Stomach (tissue), 4 donors: ENCODE results near the gene IGF2BP3.

ENCODE experiments used
- CTCF ChIP-seq, 7 experiments: fragments of 450-650 bp in 4 of 7; fragments of 200-600 bp in 3 of 7; sonication (generic) in 3 of 7; IDR thresholded peaks; one replicate each; pipeline ENCODE4 v1.5.1; 2016 to 2019; ENCODE audit warnings: antibody characterized with exemption in 7 of 7, control low read depth in 2 of 7, mild to moderate bottlenecking in 1 of 7
- POLR2A ChIP-seq, 4 donors: fragments of 450-650 bp; IDR thresholded peaks; one replicate each; pipeline ENCODE4 v1.6.1; 2016; ENCODE audit warnings: antibody characterized with exemption in 4 of 4, control low read depth in 2 of 4, mild to moderate bottlenecking in 1 of 4, moderate library complexity in 1 of 4

DNA sequence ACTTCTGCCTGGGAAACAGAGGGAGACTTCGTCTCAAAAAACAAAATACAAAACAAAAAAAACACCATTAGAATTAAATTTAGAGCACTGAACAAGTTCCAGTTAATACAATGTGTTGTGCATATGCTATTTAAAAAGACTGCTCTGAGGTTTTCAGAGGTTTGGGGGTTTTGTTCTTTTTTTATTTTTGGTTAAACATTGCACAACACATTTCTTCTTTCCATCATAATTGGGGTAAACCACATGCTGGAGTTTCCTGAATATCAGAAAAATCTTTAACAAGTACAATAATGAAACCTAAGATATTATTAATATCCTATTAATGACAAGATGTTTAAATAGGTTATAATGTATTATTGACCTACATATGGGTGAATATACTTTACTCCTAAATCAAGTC is 26.3 kb downstream of the IGF2BP3 start:
- TF ChIP-seq CTCF (IDR thresholded peaks at IDR 0.05) (no peak), POLR2A (IDR thresholded peaks at IDR 0.05) (no peak)
